HUES64 (cell line): ENCODE results near the gene BLACAT1.
A peak's percentile ranks its signal among the peaks of the same experiment; 100 is the strongest.

Experiments
- H3K27ac ChIP-seq: 2 replicates; pipeline ENCODE4 v1.7.0; 2013; ENCODE audit warnings: low read depth, low read length, inconsistent platforms
- H3K27me3 ChIP-seq: 2 replicates; pipeline ENCODE4 v1.6.1; 2013; ENCODE audit warnings: mild to moderate bottlenecking, low read length; ENCODE audit not compliant: insufficient read depth
- H3K36me3 ChIP-seq: 2 replicates; pipeline ENCODE4 v1.6.1; 2013; ENCODE audit warnings: mild to moderate bottlenecking, low read length; ENCODE audit not compliant: insufficient read depth
- H3K4me1 ChIP-seq: 2 replicates; pipeline ENCODE4 v1.6.1; 2013; ENCODE audit warnings: mild to moderate bottlenecking, low read length, moderate library complexity; ENCODE audit not compliant: insufficient read depth
- H3K4me3 ChIP-seq: 2 replicates; pipeline ENCODE4 v1.5.1; 2013; ENCODE audit warnings: mild to moderate bottlenecking, low read length, moderate library complexity
- H3K9ac ChIP-seq: 2 replicates; pipeline ENCODE4 v1.6.1; 2013; ENCODE audit warnings: mild to moderate bottlenecking, low read depth, low read length
- H3K9me3 ChIP-seq: 2 replicates; pipeline ENCODE4 v1.6.1; 2013; ENCODE audit warnings: low read depth, low read length; ENCODE audit not compliant: insufficient read depth
- WGBS: fragments of 150-250, 120-280 bp; methylation state at CpG from one replicate; pipeline ENCODE4 v1.1.7; 2013; ENCODE audit warnings: missing lambda C conversion rate; 5-methylcytosine and 5-hydroxymethylcytosine counted together

The BLACAT1 gene

DNA sequence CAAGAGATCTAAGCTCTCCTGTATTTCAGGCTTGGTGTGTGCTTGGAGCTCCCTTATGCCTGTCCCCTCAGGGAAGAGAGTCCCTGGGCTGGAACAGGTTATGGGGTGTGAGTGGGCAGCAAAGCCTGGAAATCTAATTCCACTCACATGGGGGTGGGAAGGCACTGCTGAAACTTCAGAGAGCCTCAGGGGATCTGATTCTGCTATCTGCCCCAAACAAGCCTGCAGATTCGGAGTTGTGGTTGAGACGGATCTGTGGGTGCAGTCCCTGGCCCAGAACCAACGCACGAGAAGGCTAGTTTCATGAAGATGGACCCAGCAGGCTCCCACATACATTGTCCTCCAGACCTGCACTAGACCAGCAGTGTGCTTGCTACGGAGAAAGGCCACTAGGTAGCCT is 2.9 kb downstream of the BLACAT1 start:
- no peak overlapping the region for H3K27ac ChIP-seq
- no peaks in the 10 kb centered on the region; the same call in 1 of the 2 replicates for H3K27me3 ChIP-seq
- 91% methylated on average over 5 of the region's 5 CpGs for WGBS
- H3K9ac ChIP-seq, result no peak overlapping the region
- H3K4me1 ChIP-seq, result peaks cover 66% of the 10 kb centered on the region
- peaks cover 9% of the 10 kb centered on the region; the same call in 1 of the 2 replicates for H3K36me3 ChIP-seq
- H3K9me3 ChIP-seq, result no peaks in the 10 kb centered on the region
- no peak overlapping the region for H3K4me3 ChIP-seq

DNA sequence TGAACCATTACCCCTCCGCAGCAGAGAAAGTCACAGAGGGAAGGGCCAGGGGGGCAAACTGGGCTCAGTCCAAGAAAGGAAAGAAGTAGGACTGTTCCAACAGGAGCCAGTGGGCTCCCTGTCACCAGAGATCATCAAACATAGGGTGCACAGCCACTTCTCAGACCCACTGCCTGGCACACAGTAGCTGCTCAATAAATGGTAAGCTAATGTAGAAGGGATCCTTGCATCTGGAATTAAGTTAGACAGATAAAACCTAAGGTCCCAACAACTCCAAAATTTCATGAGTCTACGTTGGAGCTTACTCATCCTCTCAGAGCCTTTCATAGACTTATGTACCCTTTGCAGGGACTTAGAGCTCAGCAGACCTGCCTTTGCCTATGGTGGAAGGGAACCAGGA is 3.5 kb downstream of the BLACAT1 start:
- Histone ChIP-seq H3K4me3 (peak overlapping the region; percentile 18; the same call in 1 of the 2 replicates), H3K27me3 (no peaks in the 10 kb centered on the region; the same call in 1 of the 2 replicates), H3K36me3 (peaks cover 9% of the 10 kb centered on the region; the same call in 1 of the 2 replicates), H3K9ac (no peak overlapping the region), H3K4me1 (peaks cover 66% of the 10 kb centered on the region), H3K27ac (peak overlapping the region; percentile 66), H3K9me3 (no peaks in the 10 kb centered on the region)
- WGBS, result 75% methylated on average over 2 of the region's 2 CpGs

DNA sequence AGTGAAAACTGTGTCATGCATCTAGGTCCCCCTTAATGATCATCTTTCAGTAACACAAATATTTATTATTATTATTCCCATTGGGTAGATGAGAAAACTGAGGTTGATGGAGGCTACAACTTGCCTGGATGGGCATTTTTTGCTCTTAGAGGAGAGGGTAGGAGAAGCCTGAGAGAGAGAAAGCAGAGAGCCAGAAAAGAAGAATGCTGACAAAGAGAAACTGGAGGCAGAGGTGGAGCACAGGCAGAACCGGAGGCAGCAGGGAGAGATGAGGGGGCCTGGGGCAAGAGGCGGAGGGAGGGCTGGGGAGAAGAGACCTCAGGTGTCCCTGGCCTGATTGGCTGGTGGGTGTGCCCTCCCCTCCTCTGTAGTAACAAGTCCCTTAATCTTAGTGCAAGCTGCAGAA is 4.1 kb downstream of the BLACAT1 start:
- 17% methylated on average over 2 of the region's 2 CpGs for WGBS
- peak overlapping the region; percentile 87 for H3K27ac ChIP-seq
- peak overlapping the region; percentile 39; the same call in 1 of the 2 replicates for H3K9ac ChIP-seq
- peaks cover 12% of the 10 kb centered on the region; the same call in 1 of the 2 replicates for H3K36me3 ChIP-seq
- H3K4me1 ChIP-seq, result peaks cover 72% of the 10 kb centered on the region
- no peaks in the 10 kb centered on the region; the same call in 1 of the 2 replicates for H3K27me3 ChIP-seq
- peak overlapping the region; percentile 23; the same call in 1 of the 2 replicates for H3K4me3 ChIP-seq
- no peaks in the 10 kb centered on the region for H3K9me3 ChIP-seq

DNA sequence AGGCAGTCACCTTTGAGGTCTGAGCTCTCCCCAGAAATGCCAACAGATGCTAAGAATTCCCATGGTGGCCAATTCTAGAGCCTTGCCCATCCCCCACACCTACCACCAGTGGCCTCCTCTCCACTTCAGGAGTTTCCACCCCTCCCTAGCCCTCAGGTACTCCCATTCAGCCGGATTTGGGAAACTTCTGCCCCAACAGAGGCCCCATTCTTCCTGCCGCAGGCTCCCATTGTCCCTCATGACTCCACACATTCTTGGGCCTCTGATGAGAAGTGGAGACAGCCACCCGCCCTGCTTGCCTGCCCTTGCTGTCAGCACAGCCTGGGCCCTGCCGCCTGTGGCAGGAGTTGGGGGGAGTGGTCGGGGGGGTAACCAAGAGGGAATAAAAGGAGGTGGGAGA is 4.6 kb downstream of the BLACAT1 start:
- no peaks in the 10 kb centered on the region for H3K9me3 ChIP-seq
- H3K4me1 ChIP-seq, result peaks cover 78% of the 10 kb centered on the region
- H3K27me3 ChIP-seq, result no peaks in the 10 kb centered on the region; the same call in 1 of the 2 replicates
- H3K9ac ChIP-seq, result peak overlapping the region; percentile 50; the same call in 1 of the 2 replicates
- peak overlapping the region; percentile 87 for H3K27ac ChIP-seq
- peak overlapping the region; percentile 23 for H3K4me3 ChIP-seq
- 14% methylated on average over 5 of the region's 5 CpGs for WGBS
- H3K36me3 ChIP-seq, result peaks cover 12% of the 10 kb centered on the region; the same call in 1 of the 2 replicates

DNA sequence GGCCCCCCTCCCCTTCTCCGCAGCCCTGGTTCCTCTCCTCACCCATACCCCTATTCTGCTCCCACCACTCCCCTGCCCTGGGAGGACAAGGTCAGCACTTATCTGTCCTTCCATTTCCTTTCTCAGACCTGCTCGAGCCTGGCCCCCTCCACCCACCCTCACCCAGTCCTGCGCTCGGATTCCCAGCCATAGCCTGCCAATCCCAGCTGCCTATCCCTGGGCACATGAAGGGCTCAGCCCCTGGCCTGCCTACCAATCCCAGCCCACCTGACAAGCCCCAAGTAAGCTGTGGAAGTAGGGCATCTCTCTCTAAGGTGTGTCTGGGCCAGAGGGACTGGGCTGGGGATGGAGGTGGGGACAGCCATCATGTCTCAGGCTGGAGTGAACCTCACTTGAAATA is 5.4 kb downstream of the BLACAT1 start:
- Histone ChIP-seq H3K4me1 (peaks cover 85% of the 10 kb centered on the region), H3K27me3 (no peaks in the 10 kb centered on the region; the same call in 1 of the 2 replicates), H3K9me3 (no peaks in the 10 kb centered on the region), H3K27ac (peak overlapping the region; percentile 87), H3K4me3 (peak overlapping the region; percentile 23), H3K9ac (peak overlapping the region; percentile 50; the same call in 1 of the 2 replicates), H3K36me3 (peaks cover 15% of the 10 kb centered on the region; the same call in 1 of the 2 replicates)
- WGBS, result 3% methylated on average over 4 of the region's 4 CpGs

DNA sequence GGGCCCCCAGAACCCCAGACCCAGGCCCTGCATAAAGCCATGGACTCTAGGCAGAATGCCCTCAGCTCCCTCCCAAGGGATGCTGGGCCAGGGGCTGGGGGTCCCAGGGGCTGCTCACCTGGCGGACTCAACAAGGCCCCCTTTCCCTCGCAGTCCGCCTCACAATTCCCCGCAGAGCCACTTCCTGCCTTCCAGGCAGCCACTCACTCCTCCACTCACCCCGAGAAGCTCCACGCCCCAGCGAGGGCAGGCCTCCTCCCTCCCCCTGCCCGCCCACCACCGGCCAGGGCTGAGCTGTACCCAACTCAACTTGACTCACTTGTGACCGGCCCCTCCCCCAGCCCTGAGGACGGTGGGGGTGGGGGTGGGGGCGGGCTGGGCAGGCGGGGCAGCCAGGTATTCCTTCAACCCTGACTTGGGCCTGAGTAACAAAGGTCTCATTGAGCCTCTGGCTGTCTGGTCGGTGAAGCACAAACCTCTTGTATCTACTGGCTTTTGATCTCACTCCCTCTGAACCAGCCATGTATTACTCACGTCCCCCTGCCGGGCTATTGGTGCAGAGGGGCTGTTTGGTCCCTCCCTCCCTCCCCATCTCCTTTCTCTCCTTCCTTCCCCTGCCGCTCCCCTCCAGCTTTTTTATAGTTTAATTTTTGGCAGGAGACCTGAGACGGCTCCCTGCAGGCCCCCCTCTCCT is 5.9 kb downstream of the BLACAT1 start:
- Histone ChIP-seq H3K27me3 (no peaks in the 10 kb centered on the region; the same call in 1 of the 2 replicates), H3K4me3 (peak overlapping the region; percentile 51), H3K36me3 (peaks cover 15% of the 10 kb centered on the region; the same call in 1 of the 2 replicates), H3K9ac (peak overlapping the region; percentile 69; the same call in 1 of the 2 replicates), H3K27ac (peak overlapping the region; percentile 87), H3K9me3 (no peaks in the 10 kb centered on the region), H3K4me1 (peaks cover 85% of the 10 kb centered on the region)
- 4% methylated on average over 13 of the region's 18 CpGs for WGBS

DNA sequence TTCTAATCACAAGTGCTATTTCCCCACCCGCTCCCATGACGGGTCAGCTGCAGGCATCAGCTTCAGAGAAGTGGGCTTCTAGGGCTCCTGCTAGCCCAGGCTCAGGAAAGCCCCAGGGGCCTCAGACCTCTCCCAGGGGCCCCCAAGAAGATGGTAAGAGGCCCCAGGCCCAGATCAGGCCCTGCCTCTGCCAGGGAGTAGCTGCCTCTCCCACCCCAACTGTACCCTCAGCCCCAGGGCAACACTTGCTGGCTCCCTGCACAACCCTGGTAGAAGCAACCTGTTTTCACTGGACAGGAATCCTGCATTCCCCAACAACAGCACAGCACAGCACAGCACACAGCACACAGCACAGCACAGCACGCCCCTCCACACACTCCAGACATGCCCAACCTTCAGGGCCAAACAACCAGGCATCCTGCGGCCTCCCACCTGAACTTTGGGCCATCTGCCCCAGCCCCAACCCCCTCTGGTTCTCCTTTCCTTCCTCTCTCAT is 6.5 kb downstream of the BLACAT1 start:
- H3K9me3 ChIP-seq, result no peaks in the 10 kb centered on the region
- peak overlapping the region; percentile 69; the same call in 1 of the 2 replicates for H3K9ac ChIP-seq
- peak overlapping the region; percentile 51 for H3K4me3 ChIP-seq
- H3K36me3 ChIP-seq, result peaks cover 15% of the 10 kb centered on the region; the same call in 1 of the 2 replicates
- 18% methylated on average over 4 of the region's 4 CpGs for WGBS
- H3K27me3 ChIP-seq, result no peaks in the 10 kb centered on the region; the same call in 1 of the 2 replicates
- H3K27ac ChIP-seq, result peak overlapping the region; percentile 73
- peaks cover 83% of the 10 kb centered on the region for H3K4me1 ChIP-seq

DNA sequence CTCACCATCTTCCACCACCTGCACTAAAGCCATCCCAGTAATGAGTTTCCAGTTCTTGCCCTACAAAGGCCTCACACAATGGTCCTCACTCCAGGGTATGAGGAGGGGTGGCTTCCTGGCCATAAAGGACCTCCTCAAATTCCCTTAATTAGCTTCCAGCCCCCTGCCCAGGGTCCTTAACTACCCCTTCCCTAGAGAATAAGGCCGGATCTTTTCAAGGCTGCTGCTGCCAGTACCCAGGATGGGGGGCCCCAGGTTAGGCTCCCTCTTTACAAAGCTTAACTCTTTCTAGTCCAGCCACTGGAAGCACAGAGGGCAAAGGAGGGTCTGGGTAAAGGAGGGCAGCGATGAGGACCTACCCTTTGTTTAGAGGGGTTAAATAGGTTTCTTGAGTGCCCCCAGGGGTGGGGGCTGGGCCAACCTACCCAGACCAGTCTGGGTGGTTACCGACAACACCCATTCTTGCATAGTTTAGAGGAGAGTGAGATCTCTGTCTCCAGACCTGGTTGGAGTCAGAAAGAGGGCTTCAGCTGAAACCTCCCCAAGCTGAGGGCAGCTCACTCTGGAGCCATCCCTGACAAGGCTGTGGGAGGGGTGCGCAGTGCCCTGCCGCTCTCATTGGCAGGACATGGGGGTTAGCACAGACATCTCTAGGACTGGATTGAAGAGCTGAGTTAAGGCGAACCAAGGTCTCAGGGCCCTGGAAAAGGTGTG is 7.1 kb downstream of the BLACAT1 start:
- peak overlapping the region; percentile 73 for H3K27ac ChIP-seq
- H3K36me3 ChIP-seq, result peaks cover 15% of the 10 kb centered on the region; the same call in 1 of the 2 replicates
- no peaks in the 10 kb centered on the region for H3K9me3 ChIP-seq
- H3K27me3 ChIP-seq, result no peaks in the 10 kb centered on the region; the same call in 1 of the 2 replicates
- H3K9ac ChIP-seq, result peak overlapping the region; percentile 69; the same call in 1 of the 2 replicates
- H3K4me3 ChIP-seq, result peak overlapping the region; percentile 51
- H3K4me1 ChIP-seq, result peaks cover 85% of the 10 kb centered on the region
- WGBS, result 14% methylated on average over 6 of the region's 6 CpGs

DNA sequence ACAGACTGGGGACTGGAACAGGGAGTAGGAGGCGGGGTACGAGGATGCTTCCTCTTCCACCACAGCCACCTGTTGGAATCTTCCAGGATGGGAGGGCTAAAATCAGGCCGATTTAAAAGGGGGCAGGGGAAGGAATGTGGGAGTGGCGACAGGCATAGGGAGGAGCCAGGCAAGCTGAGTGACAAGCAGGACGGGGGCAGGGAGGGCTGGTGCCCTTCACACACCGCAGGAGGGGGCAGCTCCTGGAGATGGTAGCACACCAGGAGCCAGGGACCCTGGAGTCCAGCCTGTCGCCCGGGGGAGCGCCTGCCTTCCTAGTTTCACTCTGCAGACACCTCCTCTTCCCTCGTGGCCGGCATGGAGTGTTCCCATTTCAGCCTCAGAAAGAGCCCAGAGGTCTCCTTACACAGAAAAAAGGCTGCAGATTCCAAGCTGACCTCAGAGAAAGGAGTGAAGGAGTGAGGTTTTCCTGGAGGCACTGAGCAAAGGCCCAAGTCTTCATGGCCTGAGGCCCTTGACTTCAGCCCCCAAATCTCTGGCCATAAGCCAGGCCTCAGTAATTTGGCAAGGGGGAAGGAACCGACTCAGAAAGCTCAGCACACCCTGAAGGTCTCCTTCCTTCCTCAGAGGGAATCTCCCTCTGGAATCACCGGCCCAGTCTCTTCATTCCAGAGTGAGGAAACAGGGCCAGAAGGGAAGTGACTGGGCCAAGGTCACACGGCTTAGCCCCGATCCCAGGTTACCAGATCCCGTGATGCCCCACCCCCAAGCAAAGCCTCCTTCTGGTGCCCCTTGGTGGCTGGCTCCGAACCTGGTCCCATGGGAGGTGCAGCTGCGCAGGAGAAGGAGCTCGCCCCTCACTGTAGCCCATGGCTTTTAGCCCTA is 8.1 kb downstream of the BLACAT1 start:
- Histone ChIP-seq H3K36me3 (peaks cover 8% of the 10 kb centered on the region; the same call in 1 of the 2 replicates), H3K27ac (peak overlapping the region; percentile 31; the same call in 1 of the 2 replicates), H3K9me3 (no peaks in the 10 kb centered on the region), H3K4me3 (peak overlapping the region; percentile 51), H3K27me3 (no peaks in the 10 kb centered on the region; the same call in 1 of the 2 replicates), H3K9ac (no peak overlapping the region), H3K4me1 (peaks cover 85% of the 10 kb centered on the region)
- WGBS, result 14% methylated on average over 17 of the region's 19 CpGs

DNA sequence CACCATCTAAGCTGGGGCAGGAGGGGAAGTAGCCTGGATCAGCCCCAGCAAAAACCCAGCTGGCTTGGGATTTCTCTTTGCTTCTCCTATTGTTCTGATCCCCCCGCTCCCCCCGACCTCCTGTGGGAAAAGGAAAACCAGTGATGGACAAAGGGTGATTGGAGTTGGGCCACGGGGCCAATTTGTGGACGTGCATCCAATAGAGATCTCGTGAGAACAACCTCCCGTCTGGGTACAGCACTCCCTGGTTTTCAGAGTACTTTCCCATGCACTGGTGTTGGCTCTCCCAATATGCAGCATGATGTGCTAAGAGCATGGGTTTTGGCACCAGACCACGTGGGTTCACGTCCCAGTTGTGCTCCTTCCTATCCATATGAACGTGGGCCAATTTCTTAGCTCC is 9.0 kb downstream of the BLACAT1 start:
- H3K9ac ChIP-seq, result no peak overlapping the region
- peaks cover 85% of the 10 kb centered on the region for H3K4me1 ChIP-seq
- H3K27me3 ChIP-seq, result no peaks in the 10 kb centered on the region; the same call in 1 of the 2 replicates
- H3K27ac ChIP-seq, result 0 out of 2 replicates have a peak overlapping the region, but pooled peaks have one; percentile 98
- H3K36me3 ChIP-seq, result peaks cover 7% of the 10 kb centered on the region; the same call in 1 of the 2 replicates
- H3K4me3 ChIP-seq, result peak overlapping the region; percentile 51; the same call in 1 of the 2 replicates
- WGBS, result 62% methylated on average over 8 of the region's 9 CpGs
- no peaks in the 10 kb centered on the region for H3K9me3 ChIP-seq
